Measurements from ENCODE around the gene BIRC7.

BIRC7 gene

DNA sequence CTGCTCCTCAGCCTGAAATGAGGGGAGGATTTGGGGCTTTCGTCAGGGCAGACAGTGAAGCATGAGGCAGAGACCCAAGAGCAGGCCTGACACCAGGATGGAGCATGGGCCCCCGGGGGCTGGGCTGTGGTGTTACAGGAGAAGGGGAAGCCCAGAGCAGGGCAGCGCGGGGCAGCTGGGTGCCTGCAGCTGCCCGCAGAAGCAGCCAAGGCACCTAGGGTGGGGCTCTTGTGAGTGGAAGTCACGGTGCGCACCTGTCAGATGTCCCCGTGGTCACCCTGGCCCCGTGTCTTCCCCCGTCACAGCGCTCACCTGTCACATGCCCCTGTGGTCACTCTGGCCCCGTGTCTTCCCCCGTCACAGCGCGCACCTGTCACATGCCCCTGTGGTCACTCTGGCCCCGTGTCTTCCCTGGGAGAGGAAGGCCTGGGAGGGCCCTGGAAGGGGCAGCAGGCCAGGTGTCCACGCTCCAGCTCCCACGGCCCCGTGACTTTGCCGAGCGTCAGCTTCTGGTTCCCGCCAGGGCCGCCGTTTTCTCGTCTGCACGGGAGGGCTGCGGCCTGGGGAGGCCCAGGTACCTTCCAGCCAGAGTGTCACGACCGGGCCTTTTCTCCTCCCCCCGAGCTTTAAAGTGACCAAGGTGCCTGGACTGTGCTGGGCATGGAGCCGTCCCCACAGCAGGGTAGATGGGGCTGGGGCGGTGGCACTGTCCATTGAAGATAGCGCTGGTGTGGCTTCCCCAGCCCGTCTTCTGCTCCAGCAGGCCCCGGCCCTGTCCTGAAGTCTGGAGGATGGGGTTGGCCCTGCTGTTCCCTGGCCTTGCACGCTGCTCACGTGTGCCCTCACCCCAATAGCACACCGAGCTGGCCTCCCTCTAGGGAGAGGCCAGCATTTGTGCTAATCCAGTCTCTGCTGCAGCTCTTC, 46.3 kb downstream of the BIRC7 start:
- DNase-seq (ENCODE audit: low spot score), result no peak

DNA sequence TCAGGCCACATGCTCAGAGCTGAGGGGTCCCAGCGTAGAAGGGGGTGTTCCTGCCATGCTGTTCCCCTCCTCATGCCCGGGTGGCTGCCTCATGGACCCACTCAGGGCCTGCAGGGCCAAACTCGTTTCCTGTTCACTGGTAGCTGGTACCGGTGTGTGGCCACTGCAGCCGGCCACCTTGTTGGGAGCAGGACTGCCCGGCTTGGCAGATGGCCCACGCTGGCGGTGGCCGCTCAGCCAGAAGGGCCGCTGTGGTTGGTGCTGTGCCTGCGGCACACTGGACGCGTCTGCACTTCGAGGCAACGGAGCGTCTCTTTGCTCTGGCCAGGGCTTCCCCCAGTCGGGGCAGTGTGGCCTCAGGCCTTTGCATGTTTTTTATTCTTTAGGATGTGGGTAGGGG, 47.2 kb downstream of the BIRC7 start:
- DNase-seq (ENCODE audit: low spot score), result no peak

- no peak for DNase-seq (ENCODE audit: low spot score)
Measured at GRCh38 chr20:63283397-63284082, 47.8 kb downstream of the BIRC7 start.

DNA sequence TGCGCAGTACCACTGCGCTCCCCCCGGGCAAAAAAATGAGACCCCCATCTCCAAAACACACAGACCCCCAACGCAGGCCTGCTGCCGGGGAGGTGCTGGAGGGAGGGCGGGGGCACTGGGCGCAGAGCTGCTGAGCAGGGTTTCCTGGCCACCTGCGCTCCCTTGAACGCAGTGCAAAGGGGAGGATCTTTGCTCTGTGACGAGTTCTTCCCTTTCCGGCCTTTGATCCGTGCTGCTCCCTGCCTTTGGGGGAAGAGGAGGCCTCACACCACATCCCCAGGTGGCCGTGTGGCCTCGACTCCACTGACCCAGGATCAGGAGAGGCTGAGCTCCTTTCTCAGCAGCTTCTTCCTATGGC, 48.4 kb downstream of the BIRC7 start:
- no peak for DNase-seq (ENCODE audit: low spot score)

DNA sequence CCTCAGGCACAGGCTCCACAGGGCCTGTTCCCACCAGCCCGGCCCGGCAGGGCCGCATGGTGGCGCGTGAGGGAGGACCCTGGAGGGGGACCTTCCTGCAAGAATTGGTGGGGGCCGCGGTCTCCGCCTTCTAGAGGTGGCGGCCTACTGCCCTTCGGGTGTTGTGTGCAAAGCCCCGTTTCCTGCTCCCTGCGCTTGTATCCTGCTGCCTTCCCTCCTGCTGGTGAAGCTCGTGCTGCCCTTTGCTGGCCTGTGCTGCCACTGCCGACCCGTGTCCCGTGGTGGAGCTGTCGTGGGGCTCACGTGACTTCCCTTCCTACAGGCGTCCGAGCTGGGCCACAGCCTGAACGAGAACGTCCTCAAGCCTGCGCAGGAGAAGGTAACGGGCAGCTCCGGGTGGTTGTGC, 48.8 kb downstream of the BIRC7 start:
- DNase-seq (ENCODE audit: low spot score), result no peak

GRCh38 chr20:63284981-63285524, 49.3 kb downstream of the BIRC7 start:
- DNase-seq (ENCODE audit: low spot score), result no peak

- no peak for DNase-seq (ENCODE audit: low spot score)
Measured at GRCh38 chr20:63285636-63286615, 50.2 kb downstream of the BIRC7 start.

- DNase-seq (ENCODE audit: low spot score), result no peak
Measured at GRCh38 chr20:63286781-63287696, 51.3 kb downstream of the BIRC7 start.

DNA sequence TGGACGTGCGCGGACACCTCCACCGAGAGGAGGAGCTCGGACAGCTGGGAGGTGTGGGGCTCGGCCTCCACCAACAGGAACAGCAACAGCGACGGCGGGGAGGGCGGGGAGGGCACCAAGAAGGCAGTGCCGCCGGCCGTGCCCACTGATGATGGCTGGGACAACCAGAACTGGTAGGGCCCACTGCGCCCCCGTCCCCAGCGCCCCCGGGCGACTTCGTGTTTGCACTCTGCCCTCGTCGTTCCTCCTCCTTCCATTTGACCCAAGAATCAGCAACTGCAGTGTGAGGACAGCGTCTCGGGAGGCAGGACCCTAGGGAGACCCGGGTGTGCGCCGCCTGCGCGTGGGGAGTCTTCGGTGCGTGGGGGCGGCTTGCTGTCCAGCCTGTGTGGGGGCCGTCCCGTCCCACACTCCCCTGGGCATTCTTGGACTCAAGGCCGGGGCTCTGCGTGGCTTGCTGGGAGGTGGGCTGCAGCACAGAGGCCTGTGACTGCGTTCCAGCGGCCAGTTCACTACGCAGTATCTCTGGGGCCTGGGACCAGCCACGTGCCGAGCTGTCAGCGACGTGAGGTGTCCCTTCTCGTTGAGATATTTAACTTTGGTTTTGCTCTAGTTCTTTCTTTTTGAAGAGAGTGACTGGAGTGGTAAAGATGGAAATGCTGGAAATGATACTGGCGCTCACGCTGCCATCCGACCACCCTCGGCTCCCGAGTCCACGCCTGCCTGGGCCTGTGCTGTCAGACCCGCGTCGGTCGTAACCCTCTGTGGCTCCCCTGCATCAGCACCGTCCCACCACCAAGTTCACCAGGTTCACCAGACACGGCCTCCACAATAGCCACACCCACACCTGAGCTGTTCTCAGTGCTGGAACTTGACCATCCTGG, 52.2 kb downstream of the BIRC7 start:
- DNase-seq (ENCODE audit: low spot score), result no peak

- no peak for DNase-seq (ENCODE audit: low spot score)
Measured at GRCh38 chr20:63288581-63289251, 53.0 kb downstream of the BIRC7 start.

DNA sequence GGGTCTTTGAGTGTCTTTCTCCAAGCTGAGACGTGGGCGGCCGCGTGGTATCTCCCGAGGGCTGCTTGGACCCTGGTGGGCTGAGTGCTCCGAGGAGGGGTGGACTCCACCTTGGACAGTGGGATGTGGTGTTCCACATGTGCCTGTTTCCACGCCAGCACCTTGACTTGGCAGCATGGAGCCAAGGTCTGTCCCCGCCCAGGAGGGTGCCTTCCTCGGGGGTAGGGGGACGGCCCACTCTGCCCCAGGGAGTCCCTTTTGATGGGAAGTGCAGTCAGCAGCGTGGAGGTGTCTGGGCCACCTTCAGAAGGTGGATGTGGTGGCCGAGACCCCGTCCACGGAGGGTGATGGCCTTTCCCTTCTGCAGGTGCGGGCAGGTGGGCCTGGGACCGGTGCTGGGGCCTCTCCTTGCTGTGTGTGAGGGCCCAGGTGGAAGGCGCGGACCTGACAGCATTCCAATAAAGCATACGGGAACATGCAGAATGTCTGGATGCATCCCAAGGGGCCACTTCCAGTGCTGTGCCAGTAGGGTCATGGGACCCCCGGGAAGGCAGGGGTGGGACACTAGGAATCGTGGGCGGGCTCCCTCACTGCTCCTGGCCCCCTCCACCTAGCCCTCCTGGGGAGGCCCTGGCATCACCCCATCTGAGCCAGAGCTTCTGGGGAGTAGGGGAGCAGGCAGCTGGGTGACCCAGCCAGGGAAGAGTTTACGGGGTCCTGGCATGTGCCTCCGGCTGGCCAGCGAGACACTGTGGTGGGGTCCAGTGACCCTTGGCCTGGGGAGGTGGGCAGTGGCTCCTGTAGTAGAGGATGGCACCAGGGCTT, 53.8 kb downstream of the BIRC7 start:
- no peak for DNase-seq (ENCODE audit: low spot score)
